ENCODE results near the gene MAFF.

GRCh38 chr22:38221908-38222796 is 20.4 kb downstream of the MAFF start:
- TF ChIP-seq POLR2A (IDR thresholded peaks at IDR 0.05) = no peak
- no peak for TF ChIP-seq CTCF (IDR thresholded peaks at IDR 0.05)
- no peak for TF ChIP-seq POLR2AphosphoS5 (IDR thresholded peaks at IDR 0.05)
- no peak for TF ChIP-seq EP300 (IDR thresholded peaks at IDR 0.05)

All from stomach (tissue), 4 donors.